ENCODE measurements around the gene EPS8L2. TPM values are rescaled to one million over a fixed set of nuclear protein-coding genes. Genes with fewer than 3 reads are reported as not detected.

The EPS8L2 gene
- polyA plus RNA-seq, 3 donors, result 0.55 TPM; not detected in 2

- Mint-ChIP-seq H3K9me3 (peaks cover 0 to 1% (median 0%) of the 10 kb centered on the region in 7 donors), H3K27me3 (ENCODE audit: low read depth in 3 of 3) (peaks cover 0 to 7% (median under 1%) of the 10 kb centered on the region in 3 donors), H3K36me3 (peaks cover 26 to 45% of the 10 kb centered on the region in 2 donors), H3K4me3 (peak overlapping the region; percentile 83 to 89), H3K4me1 (peaks cover 50% of the 10 kb centered on the region), H3K27ac (peak overlapping the region; percentile 92 to 97 (median 95))
- Histone ChIP-seq H3K9me3 (replicated peaks in 1 of 2; ENCODE audit: control insufficient read depth in 1 of 2, insufficient read depth in 1 of 2, low read length in 2 of 2) (no peaks in the 10 kb centered on the region), H3K4me1 (ENCODE audit: control insufficient read depth in 1 of 2, insufficient read depth in 2 of 2, low read length in 2 of 2) (peaks cover 46 to 57% of the 10 kb centered on the region in 2 donors), H3K9ac (ENCODE audit: insufficient read depth, low read length, poor library complexity, severe bottlenecking) (peak overlapping the region; percentile 95), H3K4me3 (replicated peaks in 1 of 3; ENCODE audit: low read depth in 2 of 3, low read length in 3 of 3) (peak overlapping the region; percentile 73 to 87 (median 83)), H3K36me3 (replicated peaks in 1 of 2; ENCODE audit: control insufficient read depth in 1 of 2, insufficient read depth in 2 of 2, low read length in 2 of 2) (peaks cover 9 to 21% of the 10 kb centered on the region in 2 donors), H3K27ac (ENCODE audit: low read depth in 1 of 2, low read length in 2 of 2) (peak overlapping the region; percentile 95 to 98), H3K27me3 (ENCODE audit: control insufficient read depth in 2 of 2, insufficient read depth in 2 of 2, low read length in 2 of 2) (no peaks in the 10 kb centered on the region), H4K20me1 (ENCODE audit: insufficient read depth, low read length) (peaks cover 26% of the 10 kb centered on the region), H3K79me2 (ENCODE audit: insufficient read depth, low read length) (peaks cover 47% of the 10 kb centered on the region), H3K4me2 (replicated peaks; ENCODE audit: extremely low read depth, low read length, poor library complexity, severe bottlenecking) (peak overlapping the region; percentile 84), H2AFZ (ENCODE audit: insufficient read depth, low read depth, low read length, poor library complexity, severe bottlenecking) (peak overlapping the region; percentile 59)
- DNase-seq, result peak; percentile 61 to 80 (median 79)
- 31% methylated on average over 3 of the region's 11 CpGs for WGBS (ENCODE audit: insufficient coverage)
- no peak for TF ChIP-seq CTCF (IDR thresholded peaks at IDR 0.05)
- intact Hi-C loops (cut with micrococcal nuclease), result loop anchor here in 1 of 2 donors (10.0 kb wide), 1 partner anchor 688 kb away; the partner anchor contains the start of gene BRSK2
Measured at GRCh38 chr11:696955-697491, 9.0 kb upstream of the EPS8L2 start.

- peaks cover 52% of the 10 kb centered on the region for H3K4me1 Mint-ChIP-seq
- H3K4me1 ChIP-seq (ENCODE audit: control insufficient read depth in 1 of 2, insufficient read depth in 2 of 2, low read length in 2 of 2), result peaks cover 52 to 65% of the 10 kb centered on the region in 2 donors
- 52% methylated on average over 2 of the region's 11 CpGs for WGBS (ENCODE audit: insufficient coverage)
Measured at GRCh38 chr11:697811-698311, 8.2 kb upstream of the EPS8L2 start.

More at GRCh38 chr11:697811-698311, 8.2 kb upstream of the EPS8L2 start:
- peaks cover 26 to 50% of the 10 kb centered on the region in 2 donors for H3K36me3 Mint-ChIP-seq
- Histone ChIP-seq H4K20me1 (ENCODE audit: insufficient read depth, low read length) (peaks cover 22% of the 10 kb centered on the region), H3K27ac (ENCODE audit: low read depth in 1 of 2, low read length in 2 of 2) (peak overlapping the region; percentile 95 to 98), H3K36me3 (replicated peaks in 1 of 2; ENCODE audit: control insufficient read depth in 1 of 2, insufficient read depth in 2 of 2, low read length in 2 of 2) (peaks cover 11 to 28% of the 10 kb centered on the region in 2 donors), H3K79me2 (ENCODE audit: insufficient read depth, low read length) (peaks cover 39% of the 10 kb centered on the region), H3K9me3 (replicated peaks in 1 of 2; ENCODE audit: control insufficient read depth in 1 of 2, insufficient read depth in 1 of 2, low read length in 2 of 2) (no peaks in the 10 kb centered on the region), H3K4me3 (replicated peaks in 1 of 3; ENCODE audit: low read depth in 2 of 3, low read length in 3 of 3) (peak overlapping the region in 2 of 3 experiments; percentile 10 to 87), H3K27me3 (ENCODE audit: control insufficient read depth in 2 of 2, insufficient read depth in 2 of 2, low read length in 2 of 2) (no peaks in the 10 kb centered on the region), H3K4me2 (replicated peaks; ENCODE audit: extremely low read depth, low read length, poor library complexity, severe bottlenecking) (peak overlapping the region; percentile 84), H3K9ac (ENCODE audit: insufficient read depth, low read length, poor library complexity, severe bottlenecking) (peak overlapping the region; percentile 43), H2AFZ (ENCODE audit: insufficient read depth, low read depth, low read length, poor library complexity, severe bottlenecking) (peak overlapping the region; percentile 59)
- H3K27me3 Mint-ChIP-seq (ENCODE audit: low read depth in 3 of 3), result peaks cover 0 to 4% (median 0%) of the 10 kb centered on the region in 3 donors
- no peak for TF ChIP-seq CTCF (IDR thresholded peaks at IDR 0.05)
- peak overlapping the region; percentile 65 to 82 for H3K4me3 Mint-ChIP-seq
- H3K9me3 Mint-ChIP-seq, result peaks cover 0 to 1% (median 0%) of the 10 kb centered on the region in 7 donors
- H3K27ac Mint-ChIP-seq, result peak overlapping the region; percentile 92 to 97 (median 94)
- intact Hi-C loops (cut with micrococcal nuclease), result loop anchor here in 1 of 2 donors (10.0 kb wide), 1 partner anchor 687 kb away; the partner anchor contains the start of gene BRSK2
- peak in 2 of 3 donors; percentile 35 to 62 for DNase-seq
